SKM-1 treated with dmso at 0.1 percent for 144 hours (cell line): ENCODE measurements around the gene TMEM255A.

Experiments used
- DNase-seq: peaks from one replicate; lab custom pipeline; 2025; ENCODE audit not compliant: unreplicated experiment; lab: John Stamatoyannopoulos, UW

The TMEM255A gene

DNA sequence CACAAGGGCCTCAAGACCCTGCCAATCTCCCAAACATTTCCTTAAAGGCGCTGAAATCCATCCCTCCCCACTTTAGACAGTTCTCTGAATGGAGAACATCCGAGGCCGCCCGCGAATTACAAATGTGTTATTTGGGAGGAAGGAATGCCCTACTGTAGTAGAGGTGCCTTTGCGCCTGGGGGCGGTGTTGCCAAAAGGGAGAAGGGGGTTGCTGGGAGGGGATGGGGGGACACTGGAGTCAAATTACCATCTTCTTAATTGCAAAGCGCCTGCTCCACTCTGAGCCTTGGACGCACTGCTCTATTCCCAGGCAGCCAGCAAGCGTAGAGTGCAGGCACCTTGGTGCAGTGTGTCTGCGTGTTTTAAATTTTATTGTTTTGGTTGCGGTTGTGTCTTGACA lies 2.7 kb downstream of the TMEM255A start:
- no peak for DNase-seq

DNA sequence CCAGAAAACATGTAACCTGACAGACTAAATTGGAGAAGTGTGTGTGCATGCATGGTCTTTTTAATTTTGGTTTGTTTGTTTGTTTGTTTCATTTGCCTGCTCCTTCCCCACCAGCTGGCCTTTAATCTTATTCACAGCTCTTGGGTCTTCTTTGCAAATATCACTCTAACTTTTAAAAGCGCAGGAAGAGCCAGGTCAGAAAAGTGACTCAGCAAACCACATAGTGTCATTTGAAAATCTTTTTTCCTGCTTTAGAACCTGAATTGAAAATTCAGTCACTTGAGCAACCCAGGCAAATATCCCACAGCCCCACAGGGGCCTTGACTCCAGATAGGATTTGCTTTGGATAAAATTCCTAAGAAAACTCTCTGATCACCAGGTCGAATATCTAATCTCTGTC lies 4.6 kb downstream of the TMEM255A start:
- DNase-seq, result no peak

DNA sequence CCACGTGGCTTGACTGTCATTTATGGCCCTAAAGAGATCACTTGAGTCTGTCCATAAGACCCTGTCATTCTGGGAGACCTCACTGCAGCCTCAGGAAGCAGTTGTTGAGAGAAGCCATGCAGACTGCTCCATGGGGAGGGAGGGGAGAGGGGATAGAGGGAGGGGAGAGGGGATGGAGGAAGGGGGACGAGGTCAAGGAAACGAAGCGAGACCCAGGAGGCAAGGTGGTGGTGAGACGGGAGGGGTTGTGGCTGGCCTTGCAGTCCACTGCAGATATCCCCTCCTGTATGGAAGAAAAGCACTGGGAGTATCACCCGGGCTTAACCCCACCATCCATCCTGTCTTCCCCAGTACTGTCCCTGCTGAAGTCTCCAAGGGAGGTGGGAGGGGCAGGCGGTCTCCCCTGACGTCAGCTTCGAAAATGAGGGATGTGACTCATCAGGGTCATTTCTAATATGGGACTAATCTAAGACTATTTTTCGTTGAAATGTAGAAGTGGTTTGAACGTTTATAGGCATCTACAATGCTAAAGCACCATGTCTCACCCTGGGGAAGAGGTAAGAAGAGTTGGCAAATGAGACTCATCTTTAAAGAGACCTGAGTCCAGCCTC lies 5.6 kb downstream of the TMEM255A start:
- DNase-seq, result no peak

DNA sequence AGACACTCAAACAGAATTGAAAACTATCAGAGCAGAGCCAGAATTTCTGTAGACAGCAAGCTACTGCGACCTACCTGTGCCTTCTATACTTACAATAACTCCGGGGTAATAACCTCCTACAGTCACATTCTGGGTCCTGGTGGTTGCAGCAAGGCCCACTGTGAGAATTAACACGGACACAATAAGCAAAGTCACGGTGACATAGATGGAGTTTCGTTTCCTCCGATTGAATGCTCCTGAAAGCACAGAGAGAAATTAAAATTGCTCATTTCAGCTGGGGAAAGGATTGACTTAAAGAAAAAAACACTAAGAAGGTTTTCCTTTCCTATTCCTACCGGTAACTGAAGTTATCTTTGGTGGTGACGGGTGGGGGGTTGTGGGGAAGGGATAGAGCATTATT lies 7.0 kb downstream of the TMEM255A start:
- no peak for DNase-seq

DNA sequence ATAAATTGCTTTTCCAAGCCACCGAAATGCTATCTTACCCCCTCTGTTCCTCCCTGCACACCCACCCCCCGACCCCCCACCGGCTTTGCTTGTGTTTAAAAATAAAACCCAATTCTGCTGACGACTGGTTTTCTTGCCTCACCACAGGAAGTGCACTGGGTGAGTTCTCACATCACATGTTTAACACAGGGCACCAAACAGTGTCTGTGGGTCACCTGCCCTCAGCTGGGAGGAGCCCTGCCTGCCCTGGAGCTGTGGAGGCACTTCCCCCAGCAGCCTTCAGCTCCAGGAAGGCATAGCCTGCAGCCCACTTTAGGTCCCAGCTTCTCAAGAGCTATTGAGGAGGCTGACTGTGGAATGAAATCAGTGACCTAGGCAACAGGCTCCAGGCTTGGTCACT lies 8.8 kb downstream of the TMEM255A start:
- no peak for DNase-seq

DNA sequence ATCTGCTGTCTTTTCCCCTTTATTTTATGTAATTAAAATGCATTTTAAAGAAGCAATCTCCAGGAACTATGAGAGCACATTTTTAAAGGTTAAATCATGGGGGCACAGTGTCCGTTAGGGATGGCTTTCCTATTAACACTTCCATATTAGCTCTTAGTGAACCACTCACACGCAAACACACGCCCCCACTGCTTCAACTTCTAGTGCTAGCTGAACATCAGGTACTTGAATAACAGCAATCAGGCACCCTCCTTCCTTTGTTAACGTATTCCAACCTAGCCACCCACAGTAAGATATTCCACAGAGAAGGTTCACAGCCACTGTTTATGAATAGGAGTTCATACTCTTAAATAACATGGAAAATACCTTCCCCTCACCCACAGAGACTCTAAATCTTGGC lies 9.3 kb downstream of the TMEM255A start:
- DNase-seq, result no peak

DNA sequence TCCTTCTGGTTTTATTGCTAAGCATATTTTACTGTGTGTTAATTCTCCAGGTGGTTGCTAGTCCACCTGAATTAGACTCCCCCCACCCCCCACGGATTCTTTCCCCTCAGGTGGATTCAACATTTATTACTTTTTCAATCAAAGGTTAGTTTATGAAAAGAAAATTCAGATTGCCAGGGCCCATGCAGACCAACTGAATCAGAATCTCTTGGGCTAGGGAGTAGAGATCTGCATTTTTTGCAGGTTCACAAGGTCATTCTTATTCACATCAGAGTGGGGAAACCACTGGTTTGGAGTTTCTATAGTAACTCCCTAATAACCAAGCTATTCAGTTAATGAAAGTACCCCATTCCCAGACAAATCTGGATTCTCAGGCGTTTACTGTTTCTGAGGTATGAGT lies 9.8 kb downstream of the TMEM255A start:
- no peak for DNase-seq

DNA sequence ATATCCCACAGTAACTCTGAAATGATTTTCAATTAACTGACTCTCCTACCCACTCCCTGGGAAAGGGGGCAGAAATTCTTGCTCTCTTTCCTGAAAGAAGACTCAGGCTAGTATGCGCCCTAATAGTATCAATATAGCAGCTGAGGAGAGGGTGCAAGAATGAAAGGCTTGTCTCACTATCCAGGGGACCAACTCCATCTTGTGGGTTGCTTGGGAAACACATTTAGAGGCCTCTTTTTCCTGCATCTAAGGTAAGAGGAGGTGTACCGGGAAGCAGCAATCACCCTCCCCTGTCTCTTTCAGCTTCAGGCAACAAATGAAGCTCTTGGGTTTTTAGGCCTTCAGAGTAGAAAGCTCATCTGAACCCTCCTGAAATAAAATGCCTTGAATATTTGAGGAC lies 11.3 kb downstream of the TMEM255A start:
- no peak for DNase-seq

DNA sequence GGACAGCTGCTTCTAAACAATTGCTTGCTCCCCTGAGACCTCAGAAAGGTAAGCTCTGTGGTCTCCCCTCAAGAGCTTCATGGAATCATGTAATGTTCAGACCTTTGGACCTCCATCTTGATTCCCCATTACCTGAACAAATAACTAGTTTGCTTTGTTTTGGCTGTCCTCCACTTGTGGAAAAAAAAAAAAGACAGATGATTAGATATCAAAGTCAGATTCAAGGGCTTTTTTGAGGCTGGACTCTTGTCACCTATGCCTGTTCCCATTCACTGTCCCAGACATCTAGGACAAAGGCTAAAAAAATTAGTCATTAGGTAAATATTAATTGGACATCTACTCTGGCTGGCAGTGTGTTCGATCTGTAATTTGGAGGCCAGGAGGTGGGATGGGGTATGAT lies 13.3 kb downstream of the TMEM255A start:
- DNase-seq, result no peak

DNA sequence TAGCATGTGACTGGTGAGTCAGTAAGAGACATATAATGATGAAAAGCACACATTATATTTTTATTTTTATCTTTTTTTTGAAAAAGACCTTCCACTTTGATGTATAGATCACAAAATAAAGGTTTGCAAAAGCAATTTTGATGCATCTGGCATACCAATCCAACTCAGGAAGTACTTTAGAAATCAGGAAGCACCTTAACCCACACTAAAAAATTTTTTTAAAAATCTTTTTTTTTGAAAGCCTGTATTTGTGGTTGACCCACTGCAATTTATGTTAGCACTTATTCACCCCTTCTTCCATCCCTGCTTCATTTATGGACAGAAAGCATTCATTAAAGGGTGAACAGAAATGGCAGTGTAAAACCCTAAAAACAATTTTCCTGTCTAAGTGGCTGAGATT lies 16.6 kb downstream of the TMEM255A start:
- DNase-seq, result no peak

DNA sequence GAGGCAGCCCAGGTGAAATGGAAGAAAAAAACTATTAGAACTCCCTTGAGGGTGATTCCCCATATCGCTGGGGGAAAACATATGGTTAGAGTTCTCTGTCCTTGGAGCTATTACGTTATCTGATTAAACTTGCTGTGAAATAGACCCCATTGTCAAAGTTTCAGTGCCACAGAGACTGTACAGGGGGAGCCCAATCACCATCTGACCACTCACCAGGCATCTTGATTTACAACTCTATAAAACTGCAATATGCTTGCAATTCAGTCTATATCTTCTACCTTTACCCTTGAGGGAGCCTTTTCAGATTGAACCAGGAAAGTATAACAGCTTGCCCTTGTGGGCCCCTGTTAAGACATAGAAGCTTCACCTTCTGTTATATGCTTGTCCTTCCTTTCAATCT lies 18.2 kb downstream of the TMEM255A start:
- DNase-seq, result no peak

DNA sequence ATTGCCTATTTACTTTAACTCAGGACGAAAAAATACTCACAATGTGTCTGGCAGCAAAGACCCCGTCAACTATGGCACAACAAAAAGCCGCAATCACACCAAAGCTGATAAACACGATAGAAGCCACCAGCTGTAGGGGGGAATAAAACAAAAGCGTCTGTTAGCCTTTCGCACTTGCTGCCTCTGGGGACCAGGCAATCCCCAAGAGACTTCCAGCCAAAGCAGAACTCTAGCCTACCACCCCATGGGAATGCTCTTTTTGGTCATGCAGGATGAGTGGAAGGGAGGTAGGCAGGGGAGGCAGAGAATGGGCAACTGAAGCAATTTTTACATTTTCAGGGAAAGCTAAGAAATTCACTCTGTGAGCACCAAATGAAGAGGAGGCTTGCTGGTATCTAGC lies 20.1 kb downstream of the TMEM255A start:
- DNase-seq, result no peak

DNA sequence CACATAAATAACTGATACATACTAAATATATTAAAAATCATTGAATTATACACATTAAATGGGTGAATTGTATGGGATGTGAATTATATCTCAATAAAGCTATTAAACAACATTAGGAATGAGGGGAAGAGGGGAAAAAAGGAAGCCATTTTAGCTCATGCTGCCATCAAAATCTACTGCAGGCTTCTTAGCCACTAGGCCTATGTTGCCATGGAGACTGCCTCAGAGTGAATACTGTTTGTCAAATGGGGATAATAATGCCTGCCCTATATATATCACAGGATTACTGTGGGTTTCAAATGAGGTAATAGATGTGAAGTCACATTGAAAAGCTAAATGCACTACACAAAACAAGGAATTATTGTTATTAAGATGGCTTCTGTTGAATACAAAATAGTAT lies 21.2 kb downstream of the TMEM255A start:
- no peak for DNase-seq

DNA sequence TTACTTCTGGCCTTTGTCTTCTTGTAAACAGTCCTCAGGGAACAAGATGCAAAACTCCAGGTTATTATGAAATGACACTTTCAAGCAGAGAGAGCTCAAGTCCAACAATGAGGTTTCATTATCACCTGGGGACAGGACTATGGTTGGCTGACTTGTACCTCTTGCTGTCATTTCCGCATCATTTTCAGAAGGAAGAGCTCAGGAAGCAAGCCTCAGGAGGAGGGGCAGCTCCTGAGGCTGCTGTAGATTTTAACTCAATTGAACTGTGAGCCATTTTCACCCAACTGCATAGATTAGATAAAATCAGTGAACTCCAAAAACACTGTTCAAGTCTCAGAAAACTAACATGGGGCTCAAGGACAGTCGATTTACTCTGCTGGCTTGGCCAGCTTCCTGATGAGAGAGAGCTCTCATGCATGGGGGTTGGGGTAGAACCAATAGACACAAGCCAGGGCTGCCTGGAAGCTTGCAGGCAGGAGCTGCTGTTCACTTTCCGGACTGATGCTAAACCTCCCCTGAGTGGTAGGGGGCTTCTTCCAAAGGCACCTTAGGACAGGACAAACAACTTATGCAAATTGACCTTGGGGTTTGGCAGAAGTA lies 23.6 kb downstream of the TMEM255A start:
- DNase-seq, result no peak

DNA sequence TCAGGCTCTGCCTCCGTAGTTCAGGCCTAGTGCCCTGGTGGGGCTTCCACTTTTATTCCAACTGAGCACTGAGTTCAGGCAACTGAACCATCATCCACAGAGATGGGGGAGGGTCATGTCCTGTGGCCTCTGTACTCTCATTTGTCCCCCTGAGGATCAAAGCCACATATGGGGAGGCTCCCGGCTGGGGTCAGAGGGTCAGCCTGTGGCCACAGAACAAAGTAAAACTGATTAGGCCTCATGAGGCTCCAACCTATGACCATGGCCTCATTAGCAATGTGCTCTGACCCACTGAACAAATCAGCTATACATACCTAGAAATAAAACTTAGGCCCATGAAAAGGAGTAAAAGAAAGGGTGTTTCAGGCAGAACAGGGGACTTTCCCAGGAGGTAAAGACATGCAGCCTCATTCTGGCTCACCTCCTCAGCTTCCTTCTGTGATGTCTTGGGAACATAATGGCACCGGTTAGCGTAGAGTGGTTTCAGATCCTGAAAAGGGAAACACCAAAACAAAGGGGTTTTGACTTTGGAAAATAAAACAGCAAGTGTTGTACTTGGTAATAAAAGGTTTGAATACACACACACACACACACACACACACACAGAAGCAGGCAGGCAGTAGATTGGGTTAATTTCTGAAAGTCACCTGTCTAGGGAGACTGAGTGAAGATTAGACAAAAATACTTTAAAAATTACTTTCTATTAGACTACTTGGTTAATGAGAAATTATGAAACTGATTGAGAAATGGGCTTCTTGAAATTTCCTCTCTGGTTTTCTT lies 24.3 kb downstream of the TMEM255A start:
- DNase-seq, result no peak

DNA sequence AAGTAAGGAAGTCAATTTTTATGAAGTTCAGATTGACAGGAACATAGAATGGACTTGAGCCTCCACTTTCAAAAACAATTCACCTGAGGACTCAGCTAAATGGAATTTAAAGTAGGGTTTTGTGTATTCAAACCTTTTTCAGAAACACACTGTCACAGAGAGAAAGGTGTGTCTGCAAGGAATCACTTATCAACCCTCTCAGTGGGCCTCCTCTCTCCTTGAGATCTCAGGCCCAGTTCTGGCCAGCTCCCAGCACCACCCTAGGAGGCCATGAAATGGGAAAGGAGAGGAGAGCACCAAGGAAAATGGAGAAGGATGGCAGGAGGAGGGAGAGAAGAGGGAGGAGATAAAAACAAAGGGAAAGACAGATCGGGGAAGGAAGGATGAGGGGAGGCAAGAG lies 28.6 kb downstream of the TMEM255A start:
- no peak for DNase-seq

DNA sequence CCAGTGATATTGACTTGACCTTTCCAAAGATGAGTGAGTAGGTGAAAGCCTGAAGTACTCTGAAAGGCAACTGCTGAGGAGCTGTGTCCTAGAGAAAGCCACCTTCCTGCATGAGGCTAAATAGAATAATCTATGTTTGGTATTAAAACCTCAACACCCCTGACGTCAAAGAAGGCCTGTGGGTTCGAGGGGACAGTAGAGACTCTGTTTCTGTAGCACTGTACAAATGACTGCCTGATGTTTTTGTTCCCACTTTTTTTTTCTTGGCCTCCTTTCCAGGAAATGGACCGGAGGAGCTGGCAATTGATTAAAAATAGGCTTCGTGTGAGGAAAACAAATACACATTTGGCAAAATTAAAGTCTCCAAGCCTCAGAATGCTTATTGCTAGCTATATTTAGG lies 29.5 kb downstream of the TMEM255A start:
- no peak for DNase-seq

DNA sequence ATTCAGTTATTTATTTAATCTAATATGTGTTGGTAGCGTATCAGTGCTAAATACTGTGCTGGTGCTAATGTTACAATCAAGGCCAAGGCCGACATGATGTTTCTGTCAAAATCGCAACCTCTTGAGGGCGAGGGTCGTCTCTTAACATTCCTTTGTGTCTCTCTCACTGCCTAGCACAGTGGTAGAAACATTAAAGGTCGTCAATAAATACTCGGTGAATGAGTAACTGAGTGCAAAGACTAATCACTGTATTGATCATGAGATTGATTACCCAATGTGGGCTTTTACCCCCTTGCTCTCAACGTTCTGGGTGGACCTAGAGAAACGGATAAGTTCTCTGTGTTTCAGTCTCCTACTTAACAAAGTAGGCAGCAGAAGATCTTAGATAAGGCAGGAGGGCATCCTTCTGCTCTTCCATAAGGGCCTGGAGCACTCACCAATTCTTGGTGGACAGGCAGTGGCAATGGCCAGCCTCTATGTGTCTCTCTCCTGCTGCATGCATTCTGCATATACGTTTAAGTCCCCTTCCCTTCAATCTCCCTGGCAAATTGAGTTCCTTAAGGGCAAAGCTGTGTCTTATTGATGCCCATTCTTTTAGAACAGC lies 30.1 kb downstream of the TMEM255A start:
- DNase-seq, result no peak

DNA sequence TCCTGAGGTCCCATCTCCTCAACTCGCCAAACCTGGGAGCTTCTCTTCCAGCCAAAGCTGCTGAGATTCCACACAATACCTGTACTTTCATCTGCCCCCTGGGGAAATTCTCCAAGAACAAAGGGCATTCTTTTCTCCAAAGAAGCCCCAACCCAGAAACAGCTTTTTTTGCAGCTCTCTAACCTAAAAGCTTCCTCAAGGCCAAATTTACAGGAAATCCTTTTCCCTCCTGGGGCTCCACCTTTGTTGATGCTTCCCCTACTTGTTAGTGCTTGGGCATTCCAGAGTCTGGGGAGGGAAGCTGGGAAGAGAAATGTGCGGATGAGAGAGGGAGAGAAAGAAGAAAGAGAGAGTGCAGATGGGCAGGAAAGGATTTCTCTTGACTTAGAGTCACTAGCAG lies 36.3 kb downstream of the TMEM255A start:
- DNase-seq, result no peak

DNA sequence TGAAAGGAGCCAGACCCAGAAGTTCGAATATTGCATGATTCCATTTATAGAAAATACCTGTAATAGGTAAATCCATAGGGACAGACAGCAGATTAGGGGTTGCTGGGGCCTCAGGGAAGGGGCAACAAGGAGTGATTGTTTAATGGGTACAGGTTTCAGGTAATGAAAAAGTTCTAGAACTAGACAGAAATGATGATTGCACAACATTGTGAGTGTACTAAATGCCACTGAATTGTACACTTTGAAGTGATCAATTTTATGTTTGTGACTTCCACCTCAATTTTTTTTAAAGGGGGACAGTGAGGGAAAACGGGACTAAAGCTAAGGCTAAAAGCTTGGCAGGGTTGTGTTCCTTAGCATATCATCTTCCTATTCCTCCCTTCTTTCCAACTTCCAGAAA lies 37.1 kb downstream of the TMEM255A start:
- no peak for DNase-seq

DNA sequence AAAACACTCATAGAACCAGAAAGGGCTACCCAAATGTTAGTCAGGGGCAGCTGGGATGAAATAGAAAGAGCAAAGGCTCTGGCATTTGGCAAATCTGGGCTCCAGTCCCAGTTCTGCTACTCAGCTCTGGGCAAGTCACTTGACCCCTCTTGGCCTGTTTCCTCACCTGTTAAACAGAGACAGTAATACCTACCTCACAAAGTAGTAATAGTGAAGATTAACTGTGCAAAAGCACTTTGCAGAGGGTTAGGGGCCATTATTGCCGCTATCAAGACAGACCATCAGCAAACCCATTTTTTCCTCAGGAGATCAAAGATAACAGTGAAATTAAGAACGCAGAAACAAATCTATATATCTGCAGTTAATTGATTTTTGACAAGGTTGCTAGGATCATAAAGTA lies 40.0 kb downstream of the TMEM255A start:
- no peak for DNase-seq

DNA sequence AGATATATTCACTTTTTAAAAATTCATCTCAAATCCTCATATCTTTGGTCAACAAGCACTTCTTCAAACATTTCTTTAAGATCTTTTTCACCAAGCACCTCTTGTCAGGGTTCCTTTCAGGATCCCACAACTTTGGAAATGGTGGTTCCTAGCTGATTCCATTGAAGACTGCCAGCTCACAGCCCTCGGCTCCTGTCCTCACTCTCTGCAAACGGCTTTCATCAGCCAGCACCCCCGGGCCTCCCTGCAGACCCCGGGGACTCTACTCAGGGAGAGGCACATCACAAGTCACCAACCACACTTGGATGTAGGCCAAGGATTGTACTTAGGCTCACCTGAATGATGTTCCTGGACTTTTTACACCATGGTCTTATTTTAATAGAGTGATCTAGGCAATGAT lies 40.7 kb downstream of the TMEM255A start:
- DNase-seq, result no peak
